Progenitor cell of endocrine pancreas (in vitro differentiated cells): ENCODE measurements around the gene SH2D5. TPM values are rescaled to one million over a fixed set of nuclear protein-coding genes. Genes with fewer than 3 reads are reported as not detected.
"Not testable (repeated sequence)": the region's sequence is repeated elsewhere in the genome, so short reads cannot be mapped to it uniquely, and the experiment has no call there.

Source experiments
- DNase-seq: peaks from one replicate; pipeline ENCODE4 v3.0.0; 2021; ENCODE audit warnings: low spot score; ENCODE audit not compliant: unreplicated experiment
- H3K27ac Mint-ChIP-seq: 2 replicates; pipeline ENCODE4 v1.8.0; 2021; ENCODE audit warnings: mild to moderate bottlenecking, moderate library complexity, mixed read lengths
- H3K27me3 Mint-ChIP-seq: 2 replicates; pipeline ENCODE4 v1.8.0; 2021; ENCODE audit warnings: mixed read lengths
- H3K36me3 Mint-ChIP-seq: 2 replicates; pipeline ENCODE4 v1.8.0; 2022; ENCODE audit warnings: mixed read lengths; ENCODE audit not compliant: insufficient read depth
- H3K4me1 Mint-ChIP-seq: 2 replicates; pipeline ENCODE4 v1.8.0; 2021; ENCODE audit warnings: low read depth, mixed read lengths
- H3K4me3 Mint-ChIP-seq: 2 replicates; pipeline ENCODE4 v1.8.0; 2021; ENCODE audit warnings: low read depth, mild to moderate bottlenecking, moderate library complexity, mixed read lengths
- H3K9me3 Mint-ChIP-seq: 2 replicates; pipeline ENCODE4 v1.8.0; 2021; ENCODE audit warnings: low read depth, mixed read lengths
- CTCF ChIP-seq: fragments of 200-600 bp; sonication (generic); IDR thresholded peaks from one replicate; pipeline ENCODE4 v1.5.0; 2021; ENCODE audit warnings: antibody characterized with exemption, mild to moderate bottlenecking; ENCODE audit not compliant: unreplicated experiment
- total RNA-seq: library from RNA; stranded (reverse); gene quantifications from 2 replicates; pipeline ENCODE4 v1.2.1, GENCODE V29; 2021

The SH2D5 gene
- total RNA-seq, 1 donor from 2014 or later: 0.53 TPM

GRCh38 chr1:20721117-20722061 lies 11.1 kb downstream of the SH2D5 start:
- DNase-seq: no peak
- H3K27ac Mint-ChIP-seq: no peak overlapping the region
- H3K36me3 Mint-ChIP-seq: no peaks in the 10 kb centered on the region
- peaks cover 2% of the 10 kb centered on the region for H3K4me1 Mint-ChIP-seq
- H3K9me3 Mint-ChIP-seq: no peaks in the 10 kb centered on the region
- TF ChIP-seq CTCF: no peak
- H3K4me3 Mint-ChIP-seq: no peak overlapping the region
- peaks cover 48% of the 10 kb centered on the region for H3K27me3 Mint-ChIP-seq

- Mint-ChIP-seq H3K36me3 (no peaks in the 10 kb centered on the region), H3K4me1 (peaks cover 2% of the 10 kb centered on the region)
- no peak for DNase-seq
These were observed 11.8 kb downstream of the SH2D5 start for GRCh38 chr1:20720631-20721091.

GRCh38 chr1:20719871-20720620 lies 12.5 kb downstream of the SH2D5 start:
- H3K27me3 Mint-ChIP-seq: peaks cover 46% of the 10 kb centered on the region
- no peak for DNase-seq
- H3K36me3 Mint-ChIP-seq: no peaks in the 10 kb centered on the region
- no peak overlapping the region for H3K27ac Mint-ChIP-seq
- peaks cover 2% of the 10 kb centered on the region for H3K4me1 Mint-ChIP-seq
- no peaks in the 10 kb centered on the region for H3K9me3 Mint-ChIP-seq
- H3K4me3 Mint-ChIP-seq: no peak overlapping the region
- no peak for TF ChIP-seq CTCF

More at GRCh38 chr1:20720631-20721091, 11.8 kb downstream of the SH2D5 start:
- no peaks in the 10 kb centered on the region for H3K9me3 Mint-ChIP-seq
- H3K4me3 Mint-ChIP-seq: no peak overlapping the region
- TF ChIP-seq CTCF: no peak
- H3K27ac Mint-ChIP-seq: no peak overlapping the region
- H3K27me3 Mint-ChIP-seq: peaks cover 51% of the 10 kb centered on the region

GRCh38 chr1:20719261-20719660 lies 13.2 kb downstream of the SH2D5 start:
- TF ChIP-seq CTCF: no peak
- no peaks in the 10 kb centered on the region for H3K36me3 Mint-ChIP-seq
- H3K27me3 Mint-ChIP-seq: peaks cover 44% of the 10 kb centered on the region
- no peak overlapping the region for H3K27ac Mint-ChIP-seq
- H3K4me3 Mint-ChIP-seq: no peak overlapping the region
- DNase-seq: no peak
- H3K9me3 Mint-ChIP-seq: no peaks in the 10 kb centered on the region
- peaks cover 2% of the 10 kb centered on the region for H3K4me1 Mint-ChIP-seq

- H3K4me1 Mint-ChIP-seq, H3K9me3 Mint-ChIP-seq, H3K36me3 Mint-ChIP-seq, DNase-seq: not testable (repeated sequence)
- Mint-ChIP-seq H3K27ac (peak overlapping the region; percentile 69), H3K27me3 (peaks cover 44% of the 10 kb centered on the region), H3K4me3 (peak overlapping the region; percentile 73)
These were observed 14.1 kb downstream of the SH2D5 start for GRCh38 chr1:20718343-20718882.
